ENCODE measurements around the gene C7orf57.

The C7orf57 gene

DNA sequence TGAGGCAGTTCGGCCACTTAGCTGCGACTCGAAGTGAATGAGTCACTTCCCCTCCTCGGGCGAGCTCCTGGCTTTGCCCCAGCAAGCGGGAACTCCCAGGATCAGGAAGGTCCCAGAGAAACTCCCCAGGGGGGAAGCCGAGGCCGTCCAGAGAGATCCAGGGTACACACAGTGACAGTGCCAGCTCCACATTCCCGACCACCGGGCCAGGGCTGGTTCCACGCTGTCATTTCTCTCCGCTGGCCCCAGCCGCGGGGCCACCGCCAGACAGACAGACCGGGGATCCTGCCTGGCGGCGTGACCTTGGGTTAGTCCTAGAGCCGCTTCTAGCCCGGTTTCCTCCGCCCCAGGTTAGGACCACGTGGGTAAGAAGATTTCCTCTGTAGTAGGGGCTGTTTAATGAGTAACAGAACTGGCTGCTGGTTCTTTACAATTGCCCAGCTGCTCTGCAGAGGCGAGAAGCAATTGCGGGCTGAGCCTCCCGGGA, 53.3 kb downstream of the C7orf57 start:
- DNase-seq (ENCODE audit: extremely low read depth, low read depth), result peak; percentile 78
- TF ChIP-seq, protein P1, sequence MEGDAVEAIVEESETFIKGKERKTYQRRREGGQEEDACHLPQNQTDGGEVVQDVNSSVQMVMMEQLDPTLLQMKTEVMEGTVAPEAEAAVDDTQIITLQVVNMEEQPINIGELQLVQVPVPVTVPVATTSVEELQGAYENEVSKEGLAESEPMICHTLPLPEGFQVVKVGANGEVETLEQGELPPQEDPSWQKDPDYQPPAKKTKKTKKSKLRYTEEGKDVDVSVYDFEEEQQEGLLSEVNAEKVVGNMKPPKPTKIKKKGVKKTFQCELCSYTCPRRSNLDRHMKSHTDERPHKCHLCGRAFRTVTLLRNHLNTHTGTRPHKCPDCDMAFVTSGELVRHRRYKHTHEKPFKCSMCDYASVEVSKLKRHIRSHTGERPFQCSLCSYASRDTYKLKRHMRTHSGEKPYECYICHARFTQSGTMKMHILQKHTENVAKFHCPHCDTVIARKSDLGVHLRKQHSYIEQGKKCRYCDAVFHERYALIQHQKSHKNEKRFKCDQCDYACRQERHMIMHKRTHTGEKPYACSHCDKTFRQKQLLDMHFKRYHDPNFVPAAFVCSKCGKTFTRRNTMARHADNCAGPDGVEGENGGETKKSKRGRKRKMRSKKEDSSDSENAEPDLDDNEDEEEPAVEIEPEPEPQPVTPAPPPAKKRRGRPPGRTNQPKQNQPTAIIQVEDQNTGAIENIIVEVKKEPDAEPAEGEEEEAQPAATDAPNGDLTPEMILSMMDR (IDR thresholded peaks at IDR 0.05; ENCODE audit: low read depth, low read length, missing control alignments), result no peak
- peak overlapping the region; percentile 67 for H3K4me3 ChIP-seq (replicated peaks; ENCODE audit: low read depth, low read length)

DNA sequence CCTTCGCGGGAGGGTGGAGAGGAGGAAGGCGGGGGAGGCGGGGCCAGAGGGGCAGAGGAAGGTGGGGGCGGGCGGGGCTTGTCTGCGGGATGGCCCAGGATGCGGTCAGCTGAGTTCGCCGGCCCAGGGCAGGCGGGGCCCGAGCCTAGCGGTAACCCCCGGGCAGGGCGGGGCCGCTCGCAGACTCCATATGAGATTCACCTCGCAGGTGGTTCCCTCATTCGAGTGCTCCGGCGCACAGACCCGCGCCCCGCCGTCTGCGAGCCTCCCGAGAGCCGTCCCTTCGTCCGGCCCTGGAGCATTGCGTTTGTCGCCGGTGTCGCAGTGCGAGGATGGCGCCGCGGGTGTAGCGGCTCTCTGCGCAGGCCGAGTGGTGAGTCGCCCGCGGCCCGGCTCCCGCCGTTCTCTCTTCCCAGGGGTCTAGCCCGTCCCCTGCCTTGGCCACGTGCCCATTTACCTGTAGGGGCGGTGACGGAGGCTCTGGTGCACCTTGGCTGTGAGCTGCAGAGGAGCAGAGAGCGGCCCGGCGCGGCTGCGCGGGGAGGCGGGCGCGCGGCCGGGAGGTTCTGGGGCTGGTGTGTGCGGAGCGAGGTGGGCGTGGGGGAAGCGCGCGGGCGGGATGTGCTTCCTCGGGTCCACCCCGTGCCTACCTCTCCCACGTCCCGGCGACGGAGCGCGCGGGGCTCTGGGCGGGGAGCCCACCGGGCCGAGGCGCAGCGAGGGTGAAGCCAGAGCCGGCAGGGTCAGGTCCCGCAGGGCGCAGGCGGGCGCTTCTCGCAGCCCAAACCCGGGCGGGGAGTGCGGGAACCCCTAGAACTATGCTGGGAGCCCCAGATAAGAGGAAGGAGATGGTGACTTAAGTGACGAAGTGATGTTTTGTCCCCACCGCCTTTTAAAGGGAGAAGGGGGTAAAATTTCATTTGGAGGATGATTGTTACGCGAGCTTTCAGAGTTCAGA, 54.0 kb downstream of the C7orf57 start, which contains the start of gene UPP1:
Gene UPP1, plus strand, starts transcription at position 220 of the 958 bp plus-strand sequence. CDS start 5,519 bp downstream, outside the sequence.
- DNase-seq (ENCODE audit: extremely low read depth, low read depth), result no peak
- TF ChIP-seq, protein P1 (IDR thresholded peaks at IDR 0.05; ENCODE audit: low read depth, low read length, missing control alignments), result no peak
- peak within 1 kb of the TSS; percentile 67 for H3K4me3 ChIP-seq (replicated peaks; ENCODE audit: low read depth, low read length)

DNA sequence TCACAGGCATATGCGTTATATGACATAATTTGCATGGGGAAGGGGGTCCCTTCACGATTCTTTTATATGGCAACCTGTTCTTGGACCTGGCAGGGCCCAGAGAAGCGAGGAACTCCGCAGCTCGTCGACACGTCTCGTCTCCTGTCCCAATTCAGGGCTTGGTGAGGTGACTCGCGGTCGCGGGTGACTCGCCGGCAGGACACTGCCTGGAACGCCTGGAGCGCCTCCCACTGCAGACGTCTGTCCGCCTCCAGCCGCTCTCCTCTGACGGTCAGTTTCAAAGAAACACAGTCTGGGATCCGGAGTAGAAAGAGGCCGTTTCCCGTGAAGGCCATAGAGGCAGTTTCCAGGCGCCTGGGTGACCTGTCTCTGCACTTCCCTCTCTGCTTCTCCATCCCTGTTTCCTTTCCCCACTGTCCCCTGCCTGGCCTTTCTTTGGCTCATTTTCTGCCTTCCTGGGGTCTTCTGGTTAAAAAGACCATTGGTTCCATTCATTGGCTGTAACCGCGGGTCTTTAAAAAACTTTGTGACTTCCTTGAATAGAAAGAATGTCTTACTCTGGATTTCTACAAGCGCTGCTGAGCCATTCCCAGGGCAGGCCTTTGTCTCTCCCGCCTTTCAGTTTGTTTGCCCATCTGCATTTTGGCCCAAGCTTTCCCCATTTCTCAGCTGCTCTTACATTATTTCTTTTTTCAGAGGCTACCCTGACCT, 54.9 kb downstream of the C7orf57 start:
- no peak for DNase-seq (ENCODE audit: extremely low read depth, low read depth)
- TF ChIP-seq, protein P1 (IDR thresholded peaks at IDR 0.05; ENCODE audit: low read depth, low read length, missing control alignments), result no peak
- H3K4me3 ChIP-seq (replicated peaks; ENCODE audit: low read depth, low read length), result peak overlapping the region; percentile 67

DNA sequence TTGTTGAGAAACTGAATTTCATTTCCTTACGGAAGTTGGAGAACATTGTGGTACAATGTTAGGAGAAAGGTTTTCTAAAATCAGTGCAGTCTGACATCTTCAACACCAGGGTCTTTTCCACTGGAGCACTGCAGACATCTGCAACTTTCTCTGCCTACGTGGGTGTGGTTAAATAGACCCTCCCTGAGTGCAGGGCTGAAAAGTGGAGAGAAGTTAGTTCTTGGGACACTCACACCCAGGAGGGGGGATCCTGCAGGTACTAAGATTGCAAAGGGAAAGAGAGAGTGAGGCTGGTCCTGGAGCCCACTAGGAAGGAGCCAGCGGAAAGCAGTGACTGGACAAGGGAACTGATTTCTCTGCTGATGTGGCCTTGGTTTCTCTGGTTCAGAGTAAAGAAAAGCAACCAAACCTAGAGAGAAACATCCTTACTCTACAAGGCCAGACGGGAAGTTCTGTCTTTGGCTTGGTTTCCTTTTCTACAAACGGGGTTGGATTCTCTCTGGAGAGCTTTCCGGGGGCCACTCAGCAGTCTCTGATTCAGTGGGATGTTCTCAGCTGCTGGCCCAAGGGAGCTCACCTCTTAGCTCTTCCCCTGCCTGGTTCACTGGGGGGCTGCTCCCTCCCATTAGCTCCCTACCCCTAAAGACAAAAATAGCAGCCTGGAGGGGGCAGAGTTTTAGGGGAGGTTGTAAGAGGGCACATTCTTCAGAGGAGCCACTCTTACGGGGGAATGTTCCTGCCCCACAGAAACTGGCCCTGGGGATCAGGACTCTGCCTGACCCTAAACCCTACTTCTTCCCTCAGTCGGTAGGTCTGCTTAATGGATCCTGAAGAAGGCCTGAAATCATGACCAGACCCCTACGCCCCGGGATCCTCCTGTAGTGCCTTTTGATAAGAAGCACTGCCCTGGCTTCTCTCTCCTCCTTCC, 56.4 kb downstream of the C7orf57 start:
- DNase-seq (ENCODE audit: extremely low read depth, low read depth), result no peak
- H3K4me3 ChIP-seq (replicated peaks; ENCODE audit: low read depth, low read length), result no peak overlapping the region
- TF ChIP-seq, protein P1 (IDR thresholded peaks at IDR 0.05; ENCODE audit: low read depth, low read length, missing control alignments), result no peak

DNA sequence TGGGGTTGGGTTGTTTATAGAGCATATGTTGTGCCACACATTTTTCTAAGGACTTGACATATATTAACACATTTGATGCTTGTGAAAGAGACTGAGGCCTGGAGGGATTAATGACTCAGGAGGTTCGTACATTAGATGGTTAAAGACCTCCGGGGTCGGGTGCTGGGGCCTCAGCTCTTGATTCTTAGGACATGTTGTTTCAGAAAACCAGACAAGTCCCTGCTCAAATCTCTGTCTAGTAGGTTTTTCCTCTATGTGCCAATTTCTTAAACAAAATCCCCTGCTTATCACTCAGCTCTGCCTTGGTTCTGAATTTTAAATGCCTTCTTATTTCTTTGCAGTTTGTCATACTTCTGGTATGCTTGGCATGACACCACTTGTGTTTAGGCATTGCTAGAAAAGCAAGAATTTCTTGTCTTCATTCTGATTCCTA, 59.5 kb downstream of the C7orf57 start:
- TF ChIP-seq, protein P1 (IDR thresholded peaks at IDR 0.05; ENCODE audit: low read depth, low read length, missing control alignments), result no peak
- no peak for DNase-seq (ENCODE audit: extremely low read depth, low read depth)
- no peak overlapping the region for H3K4me3 ChIP-seq (replicated peaks; ENCODE audit: low read depth, low read length)

DNA sequence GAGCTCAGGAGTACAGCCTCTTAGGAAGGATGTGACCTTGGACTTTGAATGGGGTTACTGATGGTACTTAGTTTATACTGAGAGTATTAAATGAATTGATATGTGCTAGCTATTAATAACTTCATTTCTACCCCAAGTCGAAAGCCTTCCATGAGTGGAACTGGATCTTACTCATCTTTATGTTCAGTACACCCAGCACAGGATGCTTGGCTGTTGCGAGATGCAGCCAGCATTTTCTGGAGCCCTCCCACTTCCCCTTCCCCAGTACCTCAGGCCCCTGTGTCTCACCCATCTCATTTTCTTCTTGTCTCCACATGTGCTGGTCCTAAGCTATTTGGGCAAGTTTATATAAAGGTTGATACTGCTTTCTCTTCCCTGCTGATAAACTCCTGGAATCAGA, 60.9 kb downstream of the C7orf57 start:
- TF ChIP-seq, protein P1 (IDR thresholded peaks at IDR 0.05; ENCODE audit: low read depth, low read length, missing control alignments), result no peak
- DNase-seq (ENCODE audit: extremely low read depth, low read depth), result no peak
- H3K4me3 ChIP-seq (replicated peaks; ENCODE audit: low read depth, low read length), result no peak overlapping the region

Measured in HFF-Myc (cell line).